ENCODE data around the gene HK1.
"Not testable (repeated sequence)": the region's sequence is repeated elsewhere in the genome, so short reads cannot be mapped to it uniquely, and the experiment has no call there.

HK1 gene

GRCh38 chr10:69275444-69275843 is 2.9 kb upstream of the HK1 start:
- Histone ChIP-seq H3K27ac (ENCODE audit: low read depth in 2 of 2, low read length in 2 of 2) (no peak overlapping the region), H3K27me3 (ENCODE audit: control insufficient read depth in 2 of 2, insufficient read depth in 2 of 2, low read length in 2 of 2) (peaks cover 0 to 3% of the 10 kb centered on the region in 2 donors), H3K9me3 (ENCODE audit: control insufficient read depth in 2 of 2, low read length in 2 of 2) (no peaks in the 10 kb centered on the region), H3K36me3 (ENCODE audit: control insufficient read depth in 2 of 2, insufficient read depth in 2 of 2, low read length in 2 of 2) (no peaks in the 10 kb centered on the region), H3K4me3 (ENCODE audit: low read length in 2 of 2) (no peak overlapping the region), H3K9ac (ENCODE audit: low read depth in 1 of 2, low read length in 2 of 2) (no peak overlapping the region), H3K4me1 (ENCODE audit: control insufficient read depth in 2 of 2, insufficient read depth in 2 of 2, low read length in 2 of 2) (no peaks in the 10 kb centered on the region)

DNA sequence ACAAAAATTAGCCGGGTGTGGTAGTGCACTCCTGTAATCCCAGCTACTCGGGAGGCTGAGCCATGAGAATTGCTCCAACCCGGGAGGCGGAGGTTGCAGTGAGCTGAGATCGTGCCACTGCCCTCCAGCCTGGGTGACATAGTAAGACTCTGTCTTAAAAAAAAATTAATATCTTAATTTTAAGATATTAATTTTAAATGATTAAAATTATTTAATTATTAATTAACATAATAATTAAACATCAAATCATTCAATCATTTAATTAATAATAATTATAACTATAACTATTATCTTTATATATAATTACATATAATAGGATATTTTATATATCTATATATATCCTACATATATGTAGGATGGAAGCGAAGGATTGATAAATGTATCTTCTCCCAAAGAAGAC is 1.8 kb upstream of the HK1 start:
- Histone ChIP-seq H3K36me3 (ENCODE audit: control insufficient read depth in 2 of 2, insufficient read depth in 2 of 2, low read length in 2 of 2) (no peaks in the 10 kb centered on the region), H3K9me3 (ENCODE audit: control insufficient read depth in 2 of 2, low read length in 2 of 2) (no peaks in the 10 kb centered on the region), H3K4me3 (ENCODE audit: low read length in 2 of 2) (no peak overlapping the region), H3K4me1 (ENCODE audit: control insufficient read depth in 2 of 2, insufficient read depth in 2 of 2, low read length in 2 of 2) (no peaks in the 10 kb centered on the region), H3K9ac (ENCODE audit: low read depth in 1 of 2, low read length in 2 of 2) (no peak overlapping the region), H3K27ac (ENCODE audit: low read depth in 2 of 2, low read length in 2 of 2) (no peak overlapping the region), H3K27me3 (ENCODE audit: control insufficient read depth in 2 of 2, insufficient read depth in 2 of 2, low read length in 2 of 2) (peaks cover 0 to 4% of the 10 kb centered on the region in 2 donors)

GRCh38 chr10:69279110-69279509 is 814 bp downstream of the HK1 start:
- Histone ChIP-seq H3K36me3 (ENCODE audit: control insufficient read depth in 2 of 2, insufficient read depth in 2 of 2, low read length in 2 of 2) (no peaks in the 10 kb centered on the region), H3K27me3 (ENCODE audit: control insufficient read depth in 2 of 2, insufficient read depth in 2 of 2, low read length in 2 of 2) (peaks cover 0 to 4% of the 10 kb centered on the region in 2 donors), H3K9me3 (ENCODE audit: control insufficient read depth in 2 of 2, low read length in 2 of 2) (no peaks in the 10 kb centered on the region), H3K27ac (ENCODE audit: low read depth in 2 of 2, low read length in 2 of 2) (no peak overlapping the region), H3K9ac (ENCODE audit: low read depth in 1 of 2, low read length in 2 of 2) (no peak overlapping the region), H3K4me1 (ENCODE audit: control insufficient read depth in 2 of 2, insufficient read depth in 2 of 2, low read length in 2 of 2) (no peaks in the 10 kb centered on the region), H3K4me3 (ENCODE audit: low read length in 2 of 2) (no peak overlapping the region)

DNA sequence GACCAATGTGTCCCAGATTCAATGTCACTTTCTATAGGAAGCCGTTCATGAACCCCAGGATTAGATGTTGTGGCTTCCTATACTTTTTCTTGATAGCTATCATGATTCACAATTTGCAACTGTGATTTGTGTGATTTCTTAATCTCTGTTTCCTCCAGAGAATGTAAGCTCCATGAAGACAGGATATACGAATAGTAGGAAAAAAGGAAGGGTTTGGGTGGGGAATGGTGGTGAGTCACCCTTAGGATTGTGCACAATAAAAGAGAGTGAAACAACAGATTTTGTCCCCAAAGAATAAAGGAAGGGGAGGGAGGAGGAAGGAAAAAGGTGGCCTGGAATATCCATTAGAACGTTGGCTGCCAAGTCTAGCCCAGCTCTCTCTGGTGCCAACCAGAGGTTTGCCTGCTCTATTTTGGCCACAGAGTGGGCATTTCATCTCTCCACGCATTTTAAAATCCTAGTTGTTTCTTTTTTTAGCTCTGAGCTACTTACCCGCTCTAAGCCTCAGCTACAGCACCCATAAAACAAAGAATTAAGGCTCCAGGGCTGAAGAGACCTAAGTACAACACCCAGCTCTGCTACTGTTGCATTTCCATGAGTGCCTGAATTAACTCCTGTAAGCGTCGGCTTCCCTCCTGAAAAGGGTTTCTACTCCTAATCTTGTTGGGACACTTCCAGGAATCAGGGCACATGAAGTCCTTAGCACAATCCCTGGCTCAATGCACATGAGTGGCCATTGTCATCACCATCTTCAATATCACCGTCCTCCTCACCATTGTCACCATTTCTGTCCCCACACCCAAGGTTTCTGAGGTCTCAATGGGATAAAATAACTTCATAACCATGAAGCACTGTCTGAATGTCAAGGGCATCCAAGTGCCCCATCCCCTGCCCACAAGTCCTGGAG is 3.5 kb downstream of the HK1 start:
- Histone ChIP-seq H3K36me3 (ENCODE audit: control insufficient read depth in 2 of 2, insufficient read depth in 2 of 2, low read length in 2 of 2) (no peaks in the 10 kb centered on the region), H3K9me3 (ENCODE audit: control insufficient read depth in 2 of 2, low read length in 2 of 2) (no peaks in the 10 kb centered on the region), H3K4me1 (ENCODE audit: control insufficient read depth in 2 of 2, insufficient read depth in 2 of 2, low read length in 2 of 2) (no peaks in the 10 kb centered on the region), H3K4me3 (ENCODE audit: low read length in 2 of 2) (no peak overlapping the region), H3K27ac (ENCODE audit: low read depth in 2 of 2, low read length in 2 of 2) (no peak overlapping the region), H3K9ac (ENCODE audit: low read depth in 1 of 2, low read length in 2 of 2) (no peak overlapping the region), H3K27me3 (ENCODE audit: control insufficient read depth in 2 of 2, insufficient read depth in 2 of 2, low read length in 2 of 2) (peaks cover 0 to 4% of the 10 kb centered on the region in 2 donors)

DNA sequence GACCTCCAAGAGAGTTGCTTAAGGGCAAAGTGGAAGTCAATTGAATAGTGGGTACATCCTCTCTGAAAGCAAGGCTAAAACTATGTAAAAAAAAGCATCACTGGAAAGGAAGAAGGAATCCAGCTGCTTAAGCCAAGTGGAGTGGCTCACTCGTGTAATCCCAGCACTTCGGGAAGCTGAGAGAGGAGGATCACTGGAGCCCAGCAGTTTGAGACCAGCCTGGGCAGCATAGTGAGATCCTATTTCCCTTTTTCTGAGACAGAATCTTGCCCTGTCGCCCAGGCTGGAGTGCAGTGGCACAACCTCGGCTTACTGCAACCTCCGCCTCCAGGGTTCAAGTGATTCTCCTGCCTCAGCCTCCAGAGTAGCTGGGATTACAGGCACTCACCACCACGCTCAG is 6.1 kb downstream of the HK1 start:
- not testable (repeated sequence) for H3K27me3 ChIP-seq (ENCODE audit: control insufficient read depth in 2 of 2, insufficient read depth in 2 of 2, low read length in 2 of 2); H3K9ac ChIP-seq (ENCODE audit: low read depth in 1 of 2, low read length in 2 of 2); H3K27ac ChIP-seq (ENCODE audit: low read depth in 2 of 2, low read length in 2 of 2); H3K9me3 ChIP-seq (ENCODE audit: control insufficient read depth in 2 of 2, low read length in 2 of 2); H3K36me3 ChIP-seq (ENCODE audit: control insufficient read depth in 2 of 2, insufficient read depth in 2 of 2, low read length in 2 of 2); H3K4me3 ChIP-seq (ENCODE audit: low read length in 2 of 2); H3K4me1 ChIP-seq (ENCODE audit: control insufficient read depth in 2 of 2, insufficient read depth in 2 of 2, low read length in 2 of 2)

GRCh38 chr10:69285699-69286098 is 7.4 kb downstream of the HK1 start:
- H3K27me3 ChIP-seq (ENCODE audit: control insufficient read depth in 2 of 2, insufficient read depth in 2 of 2, low read length in 2 of 2) = peaks cover 0 to 2% of the 10 kb centered on the region in 2 donors
- H3K9me3 ChIP-seq (ENCODE audit: control insufficient read depth in 2 of 2, low read length in 2 of 2) = no peaks in the 10 kb centered on the region
- H3K4me3 ChIP-seq (ENCODE audit: low read length in 2 of 2) = no peak overlapping the region
- H3K4me1 ChIP-seq (ENCODE audit: control insufficient read depth in 2 of 2, insufficient read depth in 2 of 2, low read length in 2 of 2) = no peaks in the 10 kb centered on the region
- no peak overlapping the region for H3K9ac ChIP-seq (ENCODE audit: low read depth in 1 of 2, low read length in 2 of 2)
- H3K27ac ChIP-seq (ENCODE audit: low read depth in 2 of 2, low read length in 2 of 2) = no peak overlapping the region
- H3K36me3 ChIP-seq (ENCODE audit: control insufficient read depth in 2 of 2, insufficient read depth in 2 of 2, low read length in 2 of 2) = no peaks in the 10 kb centered on the region

DNA sequence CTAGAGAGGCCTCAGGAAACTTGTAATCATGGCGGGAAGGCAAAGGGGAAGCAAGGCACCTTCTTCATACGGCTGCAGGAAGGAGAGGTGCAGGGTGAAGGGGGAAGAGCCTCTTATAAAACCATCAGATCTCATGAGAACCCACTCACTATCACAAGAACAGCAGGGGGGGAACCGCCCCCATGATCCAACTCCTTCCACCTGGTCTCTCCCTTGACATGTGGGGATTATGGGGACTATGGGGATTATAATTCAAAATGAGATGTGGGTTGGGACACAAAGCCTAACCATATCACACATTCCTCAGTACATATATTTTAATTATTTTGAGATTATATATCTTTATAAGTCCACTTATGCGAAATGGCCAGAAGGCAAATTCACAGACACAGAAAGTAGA is 8.9 kb downstream of the HK1 start:
- no peaks in the 10 kb centered on the region for H3K27me3 ChIP-seq (ENCODE audit: control insufficient read depth in 2 of 2, insufficient read depth in 2 of 2, low read length in 2 of 2)
- H3K9me3 ChIP-seq (ENCODE audit: control insufficient read depth in 2 of 2, low read length in 2 of 2) = no peaks in the 10 kb centered on the region
- H3K36me3 ChIP-seq (ENCODE audit: control insufficient read depth in 2 of 2, insufficient read depth in 2 of 2, low read length in 2 of 2) = no peaks in the 10 kb centered on the region
- H3K9ac ChIP-seq (ENCODE audit: low read depth in 1 of 2, low read length in 2 of 2) = no peak overlapping the region
- H3K27ac ChIP-seq (ENCODE audit: low read depth in 2 of 2, low read length in 2 of 2) = no peak overlapping the region
- H3K4me1 ChIP-seq (ENCODE audit: control insufficient read depth in 2 of 2, insufficient read depth in 2 of 2, low read length in 2 of 2) = no peaks in the 10 kb centered on the region
- H3K4me3 ChIP-seq (ENCODE audit: low read length in 2 of 2) = no peak overlapping the region

DNA sequence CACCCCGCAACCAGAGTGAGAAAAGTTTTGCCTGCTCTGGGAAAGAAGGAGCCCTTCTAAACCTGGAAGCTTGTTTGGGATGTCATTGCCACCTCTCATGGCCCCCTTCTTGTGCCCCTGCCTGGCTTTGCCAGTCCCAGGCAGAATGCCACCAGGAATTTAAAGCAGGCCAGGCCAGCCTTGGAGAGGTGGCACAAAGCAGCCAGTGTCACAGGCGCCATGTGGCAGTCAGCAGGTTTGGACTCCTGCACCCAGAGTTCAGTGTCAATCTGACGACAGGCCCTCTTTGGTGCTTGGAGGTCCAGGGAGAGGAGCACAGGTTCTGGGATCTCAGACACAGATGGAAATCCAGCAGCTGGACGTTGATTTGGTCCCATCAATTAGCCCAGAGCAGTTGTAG is 12.7 kb downstream of the HK1 start:
- H3K4me1 ChIP-seq (ENCODE audit: control insufficient read depth in 2 of 2, insufficient read depth in 2 of 2, low read length in 2 of 2) = no peaks in the 10 kb centered on the region
- no peak overlapping the region for H3K27ac ChIP-seq (ENCODE audit: low read depth in 2 of 2, low read length in 2 of 2)
- peaks cover 0 to 3% of the 10 kb centered on the region in 2 donors for H3K27me3 ChIP-seq (ENCODE audit: control insufficient read depth in 2 of 2, insufficient read depth in 2 of 2, low read length in 2 of 2)
- no peaks in the 10 kb centered on the region for H3K9me3 ChIP-seq (ENCODE audit: control insufficient read depth in 2 of 2, low read length in 2 of 2)
- H3K9ac ChIP-seq (ENCODE audit: low read depth in 1 of 2, low read length in 2 of 2) = no peak overlapping the region
- no peaks in the 10 kb centered on the region for H3K36me3 ChIP-seq (ENCODE audit: control insufficient read depth in 2 of 2, insufficient read depth in 2 of 2, low read length in 2 of 2)
- no peak overlapping the region for H3K4me3 ChIP-seq (ENCODE audit: low read length in 2 of 2)

DNA sequence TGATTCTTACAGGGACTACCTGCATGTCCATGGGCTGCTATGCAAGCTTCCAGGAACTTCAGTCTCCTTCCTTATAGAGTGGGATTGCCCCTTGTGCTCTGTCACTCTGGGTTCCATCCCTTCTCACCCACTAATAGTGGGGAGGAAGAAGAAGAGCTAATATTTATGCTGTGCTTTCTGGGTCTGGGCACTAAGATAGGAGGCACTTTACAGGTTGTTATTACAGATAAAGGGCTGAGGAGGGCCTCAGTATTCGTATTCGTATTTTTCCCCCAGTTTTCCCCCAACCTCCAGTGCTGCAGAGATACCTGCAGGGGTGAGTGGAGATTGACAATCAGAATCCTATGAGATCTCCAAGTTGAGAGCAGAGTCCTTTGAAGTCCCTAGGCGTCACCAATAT is 14.2 kb downstream of the HK1 start:
- H3K36me3 ChIP-seq (ENCODE audit: control insufficient read depth in 2 of 2, insufficient read depth in 2 of 2, low read length in 2 of 2) = no peaks in the 10 kb centered on the region
- no peaks in the 10 kb centered on the region for H3K4me1 ChIP-seq (ENCODE audit: control insufficient read depth in 2 of 2, insufficient read depth in 2 of 2, low read length in 2 of 2)
- no peak overlapping the region for H3K9ac ChIP-seq (ENCODE audit: low read depth in 1 of 2, low read length in 2 of 2)
- peaks cover 0 to 5% of the 10 kb centered on the region in 2 donors for H3K27me3 ChIP-seq (ENCODE audit: control insufficient read depth in 2 of 2, insufficient read depth in 2 of 2, low read length in 2 of 2)
- no peak overlapping the region for H3K27ac ChIP-seq (ENCODE audit: low read depth in 2 of 2, low read length in 2 of 2)
- no peak overlapping the region for H3K4me3 ChIP-seq (ENCODE audit: low read length in 2 of 2)
- no peaks in the 10 kb centered on the region for H3K9me3 ChIP-seq (ENCODE audit: control insufficient read depth in 2 of 2, low read length in 2 of 2)

DNA sequence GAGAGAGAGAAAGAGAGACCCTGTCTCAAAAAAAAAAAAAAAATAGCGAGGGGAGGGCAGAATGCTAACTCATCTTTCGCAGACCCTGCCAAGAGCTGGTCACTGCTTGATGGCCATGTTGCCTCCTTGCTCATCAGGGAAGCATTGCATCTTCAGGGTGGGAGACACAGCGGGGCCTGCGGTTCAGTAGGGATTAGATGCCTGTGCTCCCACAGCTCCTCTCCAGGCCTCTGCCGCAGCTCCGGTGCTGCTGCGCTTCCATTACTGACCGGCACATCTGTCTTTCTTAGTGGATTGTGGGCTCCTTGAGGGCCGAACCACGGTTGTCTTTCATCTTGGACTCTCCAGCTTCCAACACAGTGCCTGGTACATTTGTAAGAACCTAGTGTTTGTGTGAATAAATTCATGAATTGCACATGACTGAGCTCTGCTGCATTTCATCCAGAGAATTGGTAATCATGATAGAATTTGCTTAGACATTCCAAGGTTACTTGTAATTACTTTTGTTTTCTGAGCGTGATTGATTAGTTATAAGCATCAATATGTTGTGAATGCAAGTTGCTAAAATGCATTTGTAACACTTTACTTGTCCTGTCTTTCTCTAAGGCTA is 16.8 kb downstream of the HK1 start:
- Histone ChIP-seq H3K36me3 (ENCODE audit: control insufficient read depth in 2 of 2, insufficient read depth in 2 of 2, low read length in 2 of 2) (no peaks in the 10 kb centered on the region), H3K4me3 (ENCODE audit: low read length in 2 of 2) (no peak overlapping the region), H3K9ac (ENCODE audit: low read depth in 1 of 2, low read length in 2 of 2) (no peak overlapping the region), H3K9me3 (ENCODE audit: control insufficient read depth in 2 of 2, low read length in 2 of 2) (no peaks in the 10 kb centered on the region), H3K4me1 (ENCODE audit: control insufficient read depth in 2 of 2, insufficient read depth in 2 of 2, low read length in 2 of 2) (no peaks in the 10 kb centered on the region), H3K27me3 (ENCODE audit: control insufficient read depth in 2 of 2, insufficient read depth in 2 of 2, low read length in 2 of 2) (peaks cover 0 to 5% of the 10 kb centered on the region in 2 donors), H3K27ac (ENCODE audit: low read depth in 2 of 2, low read length in 2 of 2) (no peak overlapping the region)
